K562 (cell line): ENCODE data around the gene DLGAP1. TPM values are rescaled to one million over a fixed set of nuclear protein-coding genes. Genes with fewer than 3 reads are reported as not detected.

ENCODE experiments used
- ARID3A ChIP-seq: IDR thresholded peaks from 2 replicates; pipeline ENCODE4 v1.6.1; 2012; ENCODE audit warnings: low read depth, low read length, improper control_type of control experiment, borderline replicate concordance
- CEBPB ChIP-seq: fragments of 450-650 bp; IDR thresholded peaks from 2 replicates; pipeline ENCODE4 v1.6.1; 2016; ENCODE audit warnings: missing genetic modification characterization, missing compliant biosample characterization
- CHD2 ChIP-seq: IDR thresholded peaks from 2 replicates; pipeline ENCODE4 v1.6.1; 2011; ENCODE audit warnings: low read depth, low read length
- CREB3 ChIP-seq: fragments of 450-650 bp; conservative IDR thresholded peaks from 2 replicates; pipeline ENCODE4 v1.6.1; 2016; ENCODE audit warnings: missing genetic modification characterization, low read depth, mild to moderate bottlenecking, missing compliant biosample characterization, moderate library complexity
- ETV5 ChIP-seq: sonication (generic); formaldehyde crosslinking; IDR thresholded peaks from 2 replicates; pipeline ENCODE4 v1.4.0; 2020; ENCODE audit warnings: low read depth, mild to moderate bottlenecking, missing genetic modification reagents
- HDGF ChIP-seq: fragments of 450-650 bp; IDR thresholded peaks from 2 replicates; pipeline ENCODE4 v1.6.1; 2016
- JUN ChIP-seq, 2 experiments: sonication (generic) in 1 of 2; formaldehyde crosslinking in 1 of 2; IDR thresholded peaks; 2 replicates each; pipeline versions ENCODE4 v1.6.1 to v1.8.0; 2012 to 2022; ENCODE audit warnings: borderline replicate concordance in 2 of 2, mild to moderate bottlenecking in 2 of 2, improper control_type of control experiment in 1 of 2, low read depth in 1 of 2, low read length in 1 of 2, missing genetic modification reagents in 1 of 2
- KDM1A ChIP-seq, 2 experiments: fragments of 450-650 bp; IDR thresholded peaks; 2 replicates each; pipeline ENCODE4 v1.6.1; 2016; ENCODE audit warnings: mild to moderate bottlenecking in 2 of 2
- MAFG ChIP-seq: fragments of 450-650 bp; conservative IDR thresholded peaks from 2 replicates; pipeline ENCODE4 v1.6.1; 2016; ENCODE audit warnings: missing genetic modification characterization, missing compliant biosample characterization
- MAZ ChIP-seq, 2 experiments: fragments of 450-650 bp in 1 of 2; sonication (generic) in 1 of 2; formaldehyde crosslinking; IDR thresholded peaks in 1 of 2; conservative IDR thresholded peaks in 1 of 2; 2 replicates each; pipeline versions ENCODE4 v1.4.0 to v1.5.0; 2020; ENCODE audit warnings: mild to moderate bottlenecking in 1 of 2, missing genetic modification reagents in 1 of 2
- NFE2L1 ChIP-seq: fragments of 450-650 bp; IDR thresholded peaks from 2 replicates; pipeline ENCODE4 v1.6.1; 2016; ENCODE audit warnings: missing genetic modification characterization, low read depth, mild to moderate bottlenecking, missing compliant biosample characterization, moderate library complexity, borderline replicate concordance
- NFXL1 ChIP-seq: fragments of 450-650 bp; formaldehyde crosslinking; IDR thresholded peaks from 2 replicates; pipeline ENCODE4 v1.4.0; 2021; ENCODE audit warnings: mild to moderate bottlenecking
- PML ChIP-seq: IDR thresholded peaks from 2 replicates; pipeline ENCODE4 v1.6.1; 2012; ENCODE audit warnings: low read length, inconsistent platforms
- RFX5 ChIP-seq: IDR thresholded peaks from 2 replicates; pipeline ENCODE4 v1.6.1; 2011; ENCODE audit warnings: low read depth, mild to moderate bottlenecking, improper control_type of control experiment, low read length
- RNF219 ChIP-seq: fragments of 250-450 bp; sonication (Bioruptor Pico); IDR thresholded peaks from 2 replicates; pipeline ENCODE4 v1.5.0; 2022; ENCODE audit warnings: mild to moderate bottlenecking
- SMARCA4 ChIP-seq: fragments of 450-650 bp; IDR thresholded peaks from 2 replicates; pipeline ENCODE4 v1.6.1; 2016
- TCF7L2 ChIP-seq: fragments of 150-350 bp; IDR thresholded peaks from 2 replicates; pipeline ENCODE4 v1.6.1; 2016; ENCODE audit warnings: low read depth, mild to moderate bottlenecking, low read length, moderate library complexity
- TRIM28 ChIP-seq: fragments of 450-650 bp; IDR thresholded peaks from 2 replicates; pipeline ENCODE4 v1.6.1; 2017
- XRCC5 ChIP-seq: fragments of 200-400 bp; formaldehyde crosslinking; IDR thresholded peaks from 2 replicates; pipeline ENCODE4 v1.6.1; 2017; ENCODE audit warnings: low read depth, mild to moderate bottlenecking, low read length
- ZNF23 ChIP-seq: fragments of 250-450 bp; sonication (Bioruptor Pico); IDR thresholded peaks from 2 replicates; pipeline ENCODE4 v1.4.0; 2020; ENCODE audit warnings: mild to moderate bottlenecking
- ZNF589 ChIP-seq: fragments of 200-800 bp; sonication (Bioruptor generic); IDR thresholded peaks from 2 replicates; pipeline ENCODE4 v1.6.1; 2016; ENCODE audit warnings: low read depth, missing genetic modification characterization, missing compliant biosample characterization
- polyA plus RNA-seq, 8 experiments: library from polyadenylated mRNA; depleted of rRNA in 4 of 8; stranded (reverse) in 5 of 8; unstranded in 3 of 8; fragments of >200 nt; fragmentation: Nextera tagmentation in 2 of 8; fragmentation: Illumina TruSeq in 1 of 8; extraction: Ambion mirVana in 2 of 8; extraction: Trizol in 1 of 8; gene quantifications; 2 replicates each; pipeline versions ENCODE4 v1.2.1 to v1.2.3, GENCODE V29; 2011 to 2014; ENCODE audit warnings: inconsistent platforms in 1 of 8, missing spikeins in 1 of 8
- total RNA-seq, 7 experiments: library from RNA; depleted of rRNA in 6 of 7; stranded (reverse); fragments of >200 nt in 6 of 7; fragmentation: Illumina TruSeq in 2 of 7; extraction: Trizol in 2 of 7; gene quantifications; 2 replicates each; pipeline versions ENCODE4 v1.2.1 to v1.2.3, GENCODE V29; 2011 to 2021; ENCODE audit warnings: low replicate concordance in 1 of 7

Gene DLGAP1
- total and polyA plus RNA-seq, 9 of the 15 experiments (the other 6 are each of a cell fraction or from before 2014, with no cell fraction given): 0.04 to 0.22 (median 0.08) TPM

GRCh38 chr18:3652380-3653262, 802.5 kb downstream of the DLGAP1 start (continued):
- TF ChIP-seq TCF7L2 (no peak), SMARCA4 (no peak), HDGF (no peak), TRIM28 (no peak), JUN (IDR thresholded peaks at IDR 0.05; ENCODE audit: borderline replicate concordance, low read depth, low read length) (peak; percentile 100), JUN (CRISPR knock-in tag; IDR thresholded peaks at IDR 0.05; ENCODE audit: borderline replicate concordance) (peak; percentile 95; the same call in 1 of the 2 replicates), ARID3A (peak; percentile 99), ZNF23 (CRISPR knock-in tag) (peak; percentile 81; the same call in 1 of the 2 replicates), NFXL1 (CRISPR knock-in tag) (peak; percentile 77; the same call in 1 of the 2 replicates), RNF219 (CRISPR knock-in tag) (peak; percentile 81; the same call in 1 of the 2 replicates), CREB3 (tag) (peak; percentile 95), CHD2 (no peak), CEBPB (peak; percentile 95), NFE2L1 (tag) (peak; percentile 98), XRCC5 (peak; percentile 90; the same call in 1 of the 2 replicates), ZNF589 (no peak), MAFG (tag) (peak; percentile 100), MAZ (CRISPR knock-in tag; conservative IDR thresholded peaks at IDR 0.05 in 1 of 2, IDR thresholded peaks at IDR 0.05 in 1 of 2) (peak; percentile 80 to 89; a peak in 3 of 4 replicates), PML (peak; percentile 91), KDM1A (IDR thresholded peaks at IDR 0.05) (no peak), RFX5 (no peak), ETV5 (CRISPR knock-in tag) (peak; percentile 78)
